Stimulated activated naive CD8-positive, alpha-beta T cell treated with anti-CD3 and anti-CD28 coated beads, Interleukin-15, Interleukin-2, amounts not matched to agents 100 ng/mL and 50 ng/mL, for 24 hours (primary cell): ENCODE data around the gene DEFB123.
A peak's percentile ranks its signal among the peaks of the same experiment; 100 is the strongest.

Source experiments
- H3K27ac Mint-ChIP-seq: one replicate; pipeline ENCODE4 v1.8.0; 2021; ENCODE audit warnings: mild to moderate bottlenecking, mixed read lengths
- H3K27me3 Mint-ChIP-seq: one replicate; pipeline ENCODE4 v1.8.0; 2021; ENCODE audit warnings: mixed read lengths
- H3K36me3 Mint-ChIP-seq: one replicate; pipeline ENCODE4 v1.8.0; 2021; ENCODE audit warnings: low read depth, mixed read lengths
- H3K4me1 Mint-ChIP-seq: one replicate; pipeline ENCODE4 v1.8.0; 2021; ENCODE audit warnings: low read depth, mixed read lengths
- H3K4me3 Mint-ChIP-seq: one replicate; pipeline ENCODE4 v1.8.0; 2021; ENCODE audit warnings: mild to moderate bottlenecking, mixed read lengths
- H3K9me3 Mint-ChIP-seq: one replicate; pipeline ENCODE4 v1.8.0; 2021; ENCODE audit warnings: mixed read lengths

DEFB123 gene

DNA sequence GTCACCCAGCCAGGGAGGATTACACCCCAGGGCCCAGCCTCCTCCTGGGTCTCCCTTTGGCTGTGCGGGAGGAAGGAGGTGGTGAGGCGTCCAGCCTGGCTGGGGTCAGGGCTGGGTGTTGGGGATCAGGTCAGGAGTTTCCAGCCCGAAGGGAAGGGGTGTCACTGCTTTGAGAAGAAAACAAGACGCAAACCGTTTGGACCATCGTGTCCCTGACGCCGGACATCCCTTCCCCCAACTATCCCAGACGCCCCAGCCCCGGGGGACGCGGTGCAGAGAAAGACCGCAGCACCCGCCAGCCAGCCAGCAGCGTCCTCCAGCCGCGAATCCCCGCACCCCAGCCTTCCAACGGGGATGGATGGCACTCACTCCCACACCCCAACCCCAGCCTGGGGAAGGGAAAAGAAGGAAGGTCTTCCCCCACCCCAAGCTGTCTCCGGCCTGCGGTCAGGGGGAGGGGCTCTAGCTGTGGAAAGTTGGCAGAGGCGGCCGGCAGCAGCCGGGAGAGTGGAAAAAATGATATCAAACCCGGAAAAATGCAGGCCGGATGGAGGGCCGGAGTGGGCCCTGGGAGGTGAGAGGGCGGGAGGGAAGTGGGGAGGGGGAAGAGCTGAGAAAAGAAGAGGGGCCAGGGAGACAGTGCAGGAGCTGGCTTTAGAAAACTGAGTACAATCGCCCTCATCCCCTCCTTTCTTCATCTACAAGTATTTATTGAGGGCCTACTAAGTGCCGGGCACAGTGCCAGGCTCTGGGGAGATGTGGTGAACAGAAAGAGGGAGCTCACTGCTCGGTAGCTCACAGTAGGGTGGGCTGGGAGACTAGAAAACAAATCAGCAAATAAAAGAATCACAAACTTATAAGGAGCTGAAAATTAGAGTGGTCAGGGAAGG is 45.3 kb downstream of the DEFB123 start:
- H3K27ac Mint-ChIP-seq: peak overlapping the region; percentile 71
- H3K27me3 Mint-ChIP-seq: peaks cover 40% of the 10 kb centered on the region
- no peak overlapping the region for H3K4me3 Mint-ChIP-seq
- peaks cover 21% of the 10 kb centered on the region for H3K4me1 Mint-ChIP-seq
- H3K36me3 Mint-ChIP-seq: no peaks in the 10 kb centered on the region
- H3K9me3 Mint-ChIP-seq: no peaks in the 10 kb centered on the region

DNA sequence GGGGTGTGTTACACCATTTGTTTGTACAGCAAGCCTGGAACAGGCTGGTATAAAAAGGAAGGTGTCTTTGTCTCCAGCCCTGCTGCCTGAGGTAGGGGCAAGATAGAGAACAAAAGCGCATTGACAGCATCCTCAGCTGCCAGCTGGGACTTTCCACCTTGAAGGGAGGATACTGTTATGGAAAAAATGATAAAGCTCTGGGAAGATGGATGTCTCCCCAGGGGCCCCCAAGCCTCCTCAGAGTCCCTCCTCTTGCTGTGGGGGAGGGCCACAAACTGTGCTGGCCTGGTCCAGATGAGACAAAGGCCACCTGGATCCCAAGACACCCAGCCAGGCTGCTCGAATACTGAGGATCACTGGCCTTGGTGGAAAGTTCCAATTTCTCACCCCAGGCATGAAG is 47.7 kb downstream of the DEFB123 start:
- Mint-ChIP-seq H3K4me1 (peaks cover 21% of the 10 kb centered on the region), H3K4me3 (no peak overlapping the region), H3K9me3 (no peaks in the 10 kb centered on the region), H3K27me3 (peaks cover 32% of the 10 kb centered on the region), H3K27ac (no peak overlapping the region), H3K36me3 (no peaks in the 10 kb centered on the region)

DNA sequence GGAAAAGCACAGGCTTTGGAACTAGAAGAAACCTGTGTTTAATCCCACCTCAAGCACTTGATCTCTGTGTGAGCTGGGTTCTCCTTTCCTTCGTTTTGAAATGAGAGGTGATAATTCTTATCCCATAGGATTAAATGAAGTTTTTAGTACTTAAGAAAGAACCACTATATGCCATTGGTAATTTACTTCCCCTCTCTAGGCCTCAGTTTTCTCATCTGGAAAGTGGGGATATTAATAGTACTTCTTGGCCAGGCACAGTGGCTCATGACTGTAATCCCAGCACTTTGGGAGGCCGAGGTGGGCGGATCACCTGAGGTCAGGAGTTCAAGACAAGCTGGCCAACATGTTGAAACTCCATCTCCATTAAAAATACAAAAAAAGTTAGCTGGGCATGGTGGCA is 48.7 kb downstream of the DEFB123 start:
- H3K9me3 Mint-ChIP-seq: no peaks in the 10 kb centered on the region
- H3K4me1 Mint-ChIP-seq: peaks cover 21% of the 10 kb centered on the region
- no peak overlapping the region for H3K27ac Mint-ChIP-seq
- no peak overlapping the region for H3K4me3 Mint-ChIP-seq
- no peaks in the 10 kb centered on the region for H3K36me3 Mint-ChIP-seq
- H3K27me3 Mint-ChIP-seq: peaks cover 29% of the 10 kb centered on the region

DNA sequence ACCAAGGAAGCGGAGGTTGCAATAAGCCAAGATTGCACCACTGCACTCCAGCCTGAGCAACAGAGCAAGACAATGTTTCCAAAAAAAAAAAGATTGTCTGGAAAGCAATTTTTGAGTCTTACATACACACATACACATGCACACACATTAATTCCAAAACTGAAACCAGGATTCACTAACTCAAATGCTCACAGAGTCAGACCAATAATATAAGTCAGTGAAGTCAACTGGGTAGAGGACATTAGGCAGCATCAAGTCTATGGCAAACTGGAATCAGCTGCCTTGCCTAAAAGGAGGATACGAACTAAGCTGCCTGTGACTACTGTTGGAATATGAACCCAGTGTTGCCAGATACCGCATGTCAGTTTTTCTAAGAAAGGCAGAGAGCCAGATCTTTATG is 50.3 kb downstream of the DEFB123 start:
- Mint-ChIP-seq H3K36me3 (no peaks in the 10 kb centered on the region), H3K4me3 (no peak overlapping the region), H3K9me3 (no peaks in the 10 kb centered on the region), H3K27me3 (peaks cover 34% of the 10 kb centered on the region), H3K4me1 (peaks cover 9% of the 10 kb centered on the region), H3K27ac (no peak overlapping the region)

DNA sequence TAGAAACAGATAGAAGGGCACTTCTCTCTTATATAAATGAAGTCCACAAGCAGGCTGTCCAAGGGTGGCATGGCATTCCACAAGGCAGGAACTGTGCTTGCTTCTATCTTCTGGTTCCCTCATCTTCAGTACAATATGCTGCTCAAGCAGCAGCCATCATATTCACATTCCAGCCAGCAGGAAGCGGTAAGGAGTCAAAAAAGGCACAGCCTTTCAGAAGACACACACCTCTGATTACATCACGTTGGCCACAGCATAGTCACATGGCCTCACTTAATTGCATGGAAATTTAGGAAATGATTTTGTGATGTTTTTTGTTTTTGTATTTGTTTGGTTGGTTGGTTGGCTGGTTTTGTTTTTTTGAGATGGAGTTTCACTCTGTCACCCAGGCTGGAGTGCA is 53.7 kb downstream of the DEFB123 start:
- H3K4me1 Mint-ChIP-seq: no peaks in the 10 kb centered on the region
- no peak overlapping the region for H3K27ac Mint-ChIP-seq
- no peaks in the 10 kb centered on the region for H3K9me3 Mint-ChIP-seq
- H3K4me3 Mint-ChIP-seq: no peak overlapping the region
- H3K27me3 Mint-ChIP-seq: peaks cover 29% of the 10 kb centered on the region
- H3K36me3 Mint-ChIP-seq: no peaks in the 10 kb centered on the region

DNA sequence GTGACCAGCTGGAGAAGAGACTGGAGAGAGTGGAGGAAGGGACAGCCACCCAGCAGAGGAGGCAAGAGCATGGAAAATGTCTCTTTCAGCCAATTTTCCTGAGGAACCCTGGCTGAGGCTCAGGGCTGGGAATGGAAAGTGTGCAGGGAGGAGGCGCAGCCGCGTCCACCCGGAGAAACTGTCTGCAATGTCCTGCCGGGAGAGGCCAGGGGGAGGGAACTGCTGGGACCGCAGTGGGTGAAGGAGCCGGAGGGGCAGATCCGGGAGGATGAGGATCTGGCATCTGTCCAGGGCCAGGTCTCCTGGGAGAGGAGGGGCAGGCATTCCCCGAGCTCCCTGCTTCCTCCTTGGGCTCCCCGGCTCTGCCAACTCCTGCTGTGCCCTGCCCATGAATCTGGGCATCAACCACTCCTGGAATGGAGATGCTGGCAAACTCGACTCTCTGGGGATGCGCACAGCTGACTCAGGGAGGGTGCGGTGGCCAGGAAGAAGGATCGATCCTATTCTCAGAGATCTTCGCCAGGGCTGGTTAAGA is 56.4 kb downstream of the DEFB123 start:
- Mint-ChIP-seq H3K27ac (no peak overlapping the region), H3K4me3 (no peak overlapping the region), H3K27me3 (peaks cover 25% of the 10 kb centered on the region), H3K9me3 (no peaks in the 10 kb centered on the region), H3K36me3 (no peaks in the 10 kb centered on the region), H3K4me1 (no peaks in the 10 kb centered on the region)

DNA sequence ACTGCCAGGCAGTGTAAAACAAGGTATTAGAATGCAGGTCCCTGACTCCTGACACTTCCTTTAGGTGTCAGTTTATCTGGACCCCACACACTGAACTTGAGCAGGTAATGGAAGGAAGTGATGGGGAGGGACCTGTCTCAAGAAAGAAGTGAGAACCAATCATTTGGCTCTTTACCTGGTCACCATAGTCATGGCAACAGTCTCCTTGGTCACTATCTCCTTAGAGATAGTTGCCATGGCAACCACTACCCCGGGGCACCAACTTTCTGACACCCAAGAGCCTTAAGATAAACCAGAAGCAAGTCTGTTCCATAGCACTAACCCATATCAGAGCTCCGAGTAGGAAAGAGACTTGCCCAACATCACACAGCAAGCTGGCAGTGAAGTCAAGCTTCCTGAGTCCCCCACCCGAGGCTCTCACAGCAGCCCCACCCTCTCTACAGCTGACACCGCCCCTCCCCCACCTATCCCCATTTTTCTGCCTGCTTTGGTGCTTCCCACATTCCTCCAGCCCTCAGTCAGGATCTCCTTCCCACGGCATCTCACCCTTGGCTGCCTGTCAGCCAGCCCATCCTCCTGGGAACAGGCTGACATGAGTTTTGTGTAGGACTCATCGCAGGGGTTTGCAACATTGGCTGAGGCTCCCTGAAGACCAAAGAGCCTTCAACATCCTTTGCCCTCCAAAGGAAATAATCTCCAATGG is 57.6 kb downstream of the DEFB123 start:
- Mint-ChIP-seq H3K27ac (no peak overlapping the region), H3K36me3 (no peaks in the 10 kb centered on the region), H3K4me3 (no peak overlapping the region), H3K27me3 (peaks cover 25% of the 10 kb centered on the region), H3K4me1 (no peaks in the 10 kb centered on the region), H3K9me3 (no peaks in the 10 kb centered on the region)
